ENCODE measurements around the gene RPAP2. TPM values are rescaled to one million over a fixed set of nuclear protein-coding genes. Genes with fewer than 3 reads are reported as not detected.
"Not testable (repeated sequence)": the region's sequence is repeated elsewhere in the genome, so short reads cannot be mapped to it uniquely, and the experiment has no call there.

RPAP2 gene
- polyA plus RNA-seq (ENCODE audit: insufficient read length in 10 of 10), result 10 to 100 TPM; 14.5 to 24.7 (median 17.8) TPM
- long read RNA-seq, donor 1, partial matches to known transcripts, result 0 of 1 reads
- long read RNA-seq, donor 1, other reads (novel, unspliced or antisense), result 0 of 1 reads
- long read RNA-seq, donor 2, result 0 reads
- long read RNA-seq, donor 3, result 0 reads
- long read RNA-seq, donor 4, full-length matches to known transcripts, result 2 of 2 reads
- long read RNA-seq, donor 4, partial matches to known transcripts, result 0 of 2 reads
- long read RNA-seq, donor 4, other reads (novel, unspliced or antisense), result 0 of 2 reads
- long read RNA-seq, donor 5, full-length matches to known transcripts, result 2 of 2 reads
- long read RNA-seq, donor 5, partial matches to known transcripts, result 0 of 2 reads
- long read RNA-seq, donor 5, other reads (novel, unspliced or antisense), result 0 of 2 reads
- long read RNA-seq, donor 6, full-length matches to known transcripts, result 2 of 2 reads
- long read RNA-seq, donor 6, partial matches to known transcripts, result 0 of 2 reads
- long read RNA-seq, donor 6, other reads (novel, unspliced or antisense), result 0 of 2 reads
- long read RNA-seq, donor 7, full-length matches to known transcripts, result 3 of 3 reads
- long read RNA-seq, donor 7, partial matches to known transcripts, result 0 of 3 reads
- long read RNA-seq, donor 7, other reads (novel, unspliced or antisense), result 0 of 3 reads
- long read RNA-seq, donor 8, full-length matches to known transcripts, result 2 of 2 reads
- long read RNA-seq, donor 8, partial matches to known transcripts, result 0 of 2 reads
- long read RNA-seq, donor 8, other reads (novel, unspliced or antisense), result 0 of 2 reads
- long read RNA-seq, donor 9, result 0 reads

GRCh38 chr1:92298573-92299476 lies at the start of gene RPAP2, which contains the start of gene GLMN:
RPAP2 (plus strand) TSS chr1:92299059; CDS start chr1:92299074, 15 bp downstream.
GLMN (minus strand) TSS chr1:92298987; CDS start chr1:92297999, 988 bp downstream.
- DNase-seq, result peak; percentile 88 to 97 (median 93)

- DNase-seq, result not testable (repeated sequence)
Measured at GRCh38 chr1:92254714-92255113, 44.1 kb upstream of the RPAP2 start.

GRCh38 chr1:92259350-92259749 lies 39.5 kb upstream of the RPAP2 start:
- DNase-seq, result no peak

GRCh38 chr1:92262516-92262915 lies 36.3 kb upstream of the RPAP2 start:
- no peak for DNase-seq

- DNase-seq, result peak in 2 of 3 donors; percentile 3 to 15
Measured at GRCh38 chr1:92273039-92273438, 25.8 kb upstream of the RPAP2 start.

- DNase-seq, result no peak
Measured at GRCh38 chr1:92274939-92275338, 23.9 kb upstream of the RPAP2 start.

GRCh38 chr1:92276082-92276481 lies 22.8 kb upstream of the RPAP2 start:
- no peak for DNase-seq

GRCh38 chr1:92277105-92277723 lies 21.6 kb upstream of the RPAP2 start:
- peak in 1 of 3 donors; percentile 55 for DNase-seq

GRCh38 chr1:92279781-92280180 lies 19.1 kb upstream of the RPAP2 start:
- DNase-seq, result not testable (repeated sequence)

- not testable (repeated sequence) for DNase-seq
Measured at GRCh38 chr1:92281411-92281810, 17.4 kb upstream of the RPAP2 start.

GRCh38 chr1:92291372-92291999 lies 7.4 kb upstream of the RPAP2 start:
- DNase-seq, result peak; percentile 47 to 68 (median 49)

GRCh38 chr1:92298213-92298572 lies 666 bp upstream of the RPAP2 start:
- DNase-seq, result no peak

GRCh38 chr1:92299477-92300150 lies 755 bp downstream of the RPAP2 start:
- peak in 1 of 3 donors; percentile 30 for DNase-seq

GRCh38 chr1:92301021-92301420 lies 2.2 kb downstream of the RPAP2 start:
- DNase-seq, result no peak

- DNase-seq, result no peak
Measured at GRCh38 chr1:92306020-92306419, 7.2 kb downstream of the RPAP2 start.

GRCh38 chr1:92307980-92308379 lies 9.1 kb downstream of the RPAP2 start:
- DNase-seq, result no peak

GRCh38 chr1:92310185-92310597 lies 11.3 kb downstream of the RPAP2 start:
- DNase-seq, result peak in 1 of 3 donors; percentile 27

- DNase-seq, result no peak
Measured at GRCh38 chr1:92314024-92314423, 15.2 kb downstream of the RPAP2 start.

- DNase-seq, result no peak
Measured at GRCh38 chr1:92315766-92316599, 17.1 kb downstream of the RPAP2 start.
